Ureter (tissue), 1 donor: ENCODE results near the gene SEMA4B. TPM values are rescaled to one million over a fixed set of nuclear protein-coding genes. Genes with fewer than 3 reads are reported as not detected.
A peak's percentile ranks its signal among the peaks of the same experiment; 100 is the strongest.

Experiments
- DNase-seq: peaks from one replicate; pipeline ENCODE4 v3.0.0-alpha.2; 2020; ENCODE audit warnings: low spot score
- total RNA-seq: library from RNA; stranded (reverse); gene quantifications from one replicate; pipeline ENCODE4 v1.2.4, GENCODE V29; 2023
- donor health status: DM: yes; HTN: yes; CAD: no.

Gene SEMA4B
- total RNA-seq, 1 donor from 2014 or later, result 183 TPM

DNA sequence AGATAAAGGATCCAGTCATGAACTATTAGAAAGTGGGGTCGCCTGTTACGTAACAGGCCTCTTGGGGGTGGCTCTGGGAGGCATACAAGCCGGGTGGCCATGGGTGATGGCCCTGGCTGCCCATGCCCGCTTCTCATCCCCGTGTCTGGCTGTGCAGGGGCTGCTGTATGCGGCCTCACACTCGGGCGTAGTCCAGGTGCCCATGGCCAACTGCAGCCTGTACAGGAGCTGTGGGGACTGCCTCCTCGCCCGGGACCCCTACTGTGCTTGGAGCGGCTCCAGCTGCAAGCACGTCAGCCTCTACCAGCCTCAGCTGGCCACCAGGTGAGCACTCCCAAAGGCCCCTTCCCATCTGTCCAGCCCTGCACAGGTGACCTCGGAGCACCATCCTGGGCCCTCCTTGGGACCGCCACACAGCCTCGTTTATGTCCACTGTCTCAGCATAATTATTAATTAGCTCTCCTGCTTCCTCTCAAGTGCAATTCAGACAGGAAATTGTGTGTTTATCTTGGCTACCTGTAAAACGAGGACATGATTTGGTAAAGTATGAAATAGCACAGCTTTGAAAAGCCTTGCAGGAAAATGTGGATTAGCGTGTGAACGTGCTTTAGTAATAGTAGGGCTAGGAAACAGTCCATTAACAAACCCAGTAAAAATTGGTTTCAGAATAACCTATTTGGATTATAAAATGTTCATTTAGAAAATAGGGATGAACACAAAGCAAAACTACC, 24.5 kb downstream of the SEMA4B start:
- no peak for DNase-seq

DNA sequence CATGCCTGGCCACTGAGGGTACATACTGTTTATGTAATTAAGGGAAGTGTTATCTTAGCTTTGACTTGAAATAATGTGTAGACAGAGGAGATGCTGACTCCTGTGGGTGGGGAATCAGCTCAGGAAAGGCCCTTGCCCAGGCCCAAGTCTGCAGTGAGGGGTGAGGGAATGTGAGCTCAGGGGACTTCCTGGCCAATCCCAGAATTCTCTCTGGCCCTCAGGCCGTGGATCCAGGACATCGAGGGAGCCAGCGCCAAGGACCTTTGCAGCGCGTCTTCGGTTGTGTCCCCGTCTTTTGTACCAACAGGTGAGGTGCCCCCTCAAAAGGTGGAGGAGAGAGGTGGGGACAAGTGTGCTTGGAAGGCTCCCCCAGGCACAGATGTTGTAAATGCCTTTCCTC, 26.2 kb downstream of the SEMA4B start:
- DNase-seq, result no peak

DNA sequence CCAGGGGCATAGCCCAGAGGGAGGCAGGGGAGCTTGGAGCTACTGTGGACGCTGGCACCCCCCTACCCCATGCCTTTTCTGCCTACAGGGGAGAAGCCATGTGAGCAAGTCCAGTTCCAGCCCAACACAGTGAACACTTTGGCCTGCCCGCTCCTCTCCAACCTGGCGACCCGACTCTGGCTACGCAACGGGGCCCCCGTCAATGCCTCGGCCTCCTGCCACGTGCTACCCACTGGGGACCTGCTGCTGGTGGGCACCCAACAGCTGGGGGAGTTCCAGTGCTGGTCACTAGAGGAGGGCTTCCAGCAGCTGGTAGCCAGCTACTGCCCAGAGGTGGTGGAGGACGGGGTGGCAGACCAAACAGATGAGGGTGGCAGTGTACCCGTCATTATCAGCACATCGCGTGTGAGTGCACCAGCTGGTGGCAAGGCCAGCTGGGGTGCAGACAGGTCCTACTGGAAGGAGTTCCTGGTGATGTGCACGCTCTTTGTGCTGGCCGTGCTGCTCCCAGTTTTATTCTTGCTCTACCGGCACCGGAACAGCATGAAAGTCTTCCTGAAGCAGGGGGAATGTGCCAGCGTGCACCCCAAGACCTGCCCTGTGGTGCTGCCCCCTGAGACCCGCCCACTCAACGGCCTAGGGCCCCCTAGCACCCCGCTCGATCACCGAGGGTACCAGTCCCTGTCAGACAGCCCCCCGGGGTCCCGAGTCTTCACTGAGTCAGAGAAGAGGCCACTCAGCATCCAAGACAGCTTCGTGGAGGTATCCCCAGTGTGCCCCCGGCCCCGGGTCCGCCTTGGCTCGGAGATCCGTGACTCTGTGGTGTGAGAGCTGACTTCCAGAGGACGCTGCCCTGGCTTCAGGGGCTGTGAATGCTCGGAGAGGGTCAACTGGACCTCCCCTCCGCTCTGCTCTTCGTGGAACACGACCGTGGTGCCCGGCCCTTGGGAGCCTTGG, 27.0 kb downstream of the SEMA4B start:
- no peak for DNase-seq

DNA sequence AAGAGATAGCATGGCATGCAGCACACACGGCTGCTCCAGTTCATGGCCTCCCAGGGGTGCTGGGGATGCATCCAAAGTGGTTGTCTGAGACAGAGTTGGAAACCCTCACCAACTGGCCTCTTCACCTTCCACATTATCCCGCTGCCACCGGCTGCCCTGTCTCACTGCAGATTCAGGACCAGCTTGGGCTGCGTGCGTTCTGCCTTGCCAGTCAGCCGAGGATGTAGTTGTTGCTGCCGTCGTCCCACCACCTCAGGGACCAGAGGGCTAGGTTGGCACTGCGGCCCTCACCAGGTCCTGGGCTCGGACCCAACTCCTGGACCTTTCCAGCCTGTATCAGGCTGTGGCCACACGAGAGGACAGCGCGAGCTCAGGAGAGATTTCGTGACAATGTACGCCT, 27.8 kb downstream of the SEMA4B start:
- no peak for DNase-seq

DNA sequence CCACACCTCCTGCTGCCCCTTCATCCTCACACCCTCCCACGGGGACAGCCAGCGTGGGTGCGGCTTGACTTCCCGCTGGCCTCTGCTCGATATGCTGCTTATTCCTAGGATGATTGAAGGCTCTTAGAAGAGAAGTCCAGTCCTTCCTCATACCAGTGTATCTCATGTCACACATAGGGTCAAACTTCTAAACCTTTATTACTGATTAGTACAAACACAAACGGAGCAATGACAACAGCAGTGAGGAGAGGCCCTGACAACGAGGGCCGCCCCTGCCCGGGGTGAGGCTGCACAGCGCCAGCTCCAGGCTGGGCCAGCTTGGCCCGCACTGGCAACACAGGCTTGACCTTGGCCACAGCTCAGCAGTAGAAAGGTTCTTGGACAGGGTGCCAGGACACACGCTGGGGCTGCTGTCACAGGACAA, 29.0 kb downstream of the SEMA4B start:
- no peak for DNase-seq

DNA sequence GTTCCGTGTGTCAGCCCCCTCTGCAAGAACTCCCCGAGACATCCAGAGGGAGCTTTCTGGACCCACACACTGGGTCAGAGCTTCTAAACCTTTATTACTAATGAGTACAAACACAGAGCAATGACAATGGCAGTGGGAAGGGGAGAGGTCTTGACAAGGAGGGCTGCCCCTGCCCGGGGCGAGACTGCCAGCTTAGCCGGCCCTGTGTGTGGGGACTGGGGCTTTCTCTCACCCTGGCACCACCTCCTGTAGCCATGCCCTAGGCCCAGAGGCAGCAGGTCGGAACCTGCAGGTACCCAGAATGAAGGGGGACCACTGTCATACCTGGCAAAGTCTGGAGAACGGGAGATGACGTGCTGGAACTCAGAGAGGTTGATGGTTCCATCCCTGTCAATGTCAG, 29.5 kb downstream of the SEMA4B start:
- DNase-seq, result no peak

DNA sequence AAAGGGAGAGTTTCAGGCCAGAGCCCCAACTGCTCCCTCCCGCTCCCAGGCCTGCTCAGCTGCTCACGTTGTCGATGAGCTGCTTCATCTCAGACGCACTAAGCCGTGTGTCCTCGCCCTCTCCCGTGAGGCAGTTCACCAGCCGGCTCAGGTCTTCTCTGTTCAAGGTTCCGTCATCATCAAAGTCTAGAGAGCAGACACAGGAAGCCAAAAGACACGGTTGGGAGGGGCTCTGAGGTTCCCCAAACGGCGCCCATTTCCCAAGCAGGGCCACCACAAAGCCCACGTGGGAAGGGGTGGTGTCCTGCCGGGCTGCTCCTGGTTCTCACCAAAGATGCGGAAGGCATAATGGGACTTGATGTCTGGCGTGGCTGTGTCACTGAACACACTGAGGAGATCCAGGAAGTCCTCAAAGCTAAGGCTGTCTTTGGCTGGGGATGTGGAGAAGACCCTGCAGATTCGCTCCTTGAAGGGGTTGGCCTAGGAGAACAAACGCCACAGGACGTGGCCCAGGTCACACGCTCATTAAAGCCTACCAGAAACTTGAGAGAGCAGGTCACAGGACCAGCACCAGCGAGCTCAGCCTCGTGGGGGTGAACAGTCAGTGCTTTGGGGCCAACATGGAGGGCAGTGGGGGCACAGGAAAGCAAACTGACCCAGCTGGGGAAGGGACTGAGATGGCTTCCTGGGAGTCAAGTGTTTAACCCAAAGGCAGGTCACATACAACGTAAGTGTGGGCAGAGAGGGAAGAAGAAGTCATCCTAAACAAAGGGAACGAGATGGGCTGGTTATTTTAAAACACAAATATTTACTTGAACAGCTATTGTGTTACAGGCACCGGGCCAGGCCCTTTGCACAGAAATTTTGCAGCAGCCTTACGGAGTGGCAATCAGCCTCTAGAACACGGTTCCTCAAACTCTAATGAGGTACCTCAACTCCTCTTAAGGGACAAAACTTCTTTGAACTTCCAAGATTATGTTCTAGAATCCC, 30.2 kb downstream of the SEMA4B start:
- no peak for DNase-seq

DNA sequence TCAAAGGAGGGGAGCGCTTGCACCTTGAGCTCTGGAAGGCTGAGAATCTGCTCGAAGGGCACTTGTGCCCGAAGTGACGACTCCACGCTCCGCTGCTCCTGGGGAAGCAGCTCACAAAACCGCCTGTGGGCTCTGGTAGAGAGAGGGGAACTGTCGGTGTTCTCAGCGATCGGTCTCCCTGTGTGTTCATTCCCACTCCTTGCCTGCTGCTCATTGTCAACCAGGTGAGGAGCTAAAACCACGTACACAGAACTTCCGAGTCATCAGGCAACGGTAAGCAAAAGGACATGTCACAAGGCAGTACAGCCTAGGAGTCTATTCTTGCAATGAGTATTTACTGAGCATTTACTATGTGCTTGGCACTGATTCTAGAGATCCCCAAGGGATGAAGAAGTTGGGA, 31.1 kb downstream of the SEMA4B start:
- DNase-seq, result no peak

DNA sequence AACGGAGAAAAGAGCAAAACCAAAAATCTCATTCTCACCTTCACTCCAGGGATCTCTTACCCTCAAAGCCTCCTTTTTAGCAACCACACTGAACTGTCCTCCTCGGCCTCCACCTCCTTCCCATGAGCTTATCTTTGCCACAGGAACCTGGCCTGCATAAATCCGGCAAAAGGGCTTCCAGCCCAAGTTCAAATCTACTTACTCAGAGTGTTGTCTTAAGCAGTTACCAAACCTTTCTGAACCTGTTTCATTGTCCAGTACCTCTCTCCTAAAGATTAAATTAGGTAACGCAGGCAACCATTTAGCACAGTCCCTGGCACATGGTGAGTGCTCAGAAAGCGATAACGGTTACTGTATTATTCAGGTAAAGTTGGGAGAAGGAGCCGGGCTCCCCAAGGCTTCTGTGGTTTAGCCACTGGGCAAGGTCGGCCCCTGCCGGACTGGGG, 31.8 kb downstream of the SEMA4B start:
- DNase-seq, result no peak

DNA sequence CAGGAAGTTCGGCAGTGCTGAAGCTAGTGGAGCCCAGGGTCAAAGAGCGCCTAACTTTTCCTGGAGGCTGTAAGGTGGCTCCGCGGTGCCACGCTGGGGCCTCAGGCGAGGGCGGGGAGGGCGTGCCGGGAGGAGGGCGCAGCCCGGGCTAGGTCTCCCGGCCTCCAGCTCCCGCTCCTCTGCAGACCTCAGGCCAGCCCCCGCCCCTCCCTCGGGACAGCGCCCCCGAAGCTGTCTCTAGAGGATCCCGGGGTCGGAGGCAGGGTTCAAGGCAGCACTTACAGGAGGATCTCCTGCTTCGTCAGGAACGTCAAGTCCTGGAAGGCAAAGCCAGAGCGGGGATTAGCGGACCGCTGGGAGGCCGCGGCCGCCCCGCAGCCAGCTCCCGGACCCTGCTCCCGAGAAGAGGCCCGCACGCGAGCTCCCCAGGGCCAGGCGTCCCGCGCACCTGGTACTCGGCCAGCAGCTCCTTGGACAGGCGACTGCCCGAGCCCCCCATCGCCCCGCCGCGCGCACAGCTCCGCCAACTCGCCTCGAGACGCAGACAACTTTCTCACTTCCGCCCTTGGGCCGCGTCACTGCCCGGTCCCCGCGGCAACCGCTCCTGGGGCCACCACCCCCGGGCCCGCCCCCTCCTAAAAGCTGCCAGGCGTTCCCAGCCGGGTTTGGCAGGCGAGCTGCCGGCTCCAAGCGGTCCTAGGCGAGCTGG, 32.4 kb downstream of the SEMA4B start, which contains the start of gene CIB1:
Gene CIB1, minus strand, starts transcription at position 555 of the 709 bp plus-strand sequence. Its CDS starts 56 bp downstream, at position 499.
- DNase-seq, result peak; percentile 98

DNA sequence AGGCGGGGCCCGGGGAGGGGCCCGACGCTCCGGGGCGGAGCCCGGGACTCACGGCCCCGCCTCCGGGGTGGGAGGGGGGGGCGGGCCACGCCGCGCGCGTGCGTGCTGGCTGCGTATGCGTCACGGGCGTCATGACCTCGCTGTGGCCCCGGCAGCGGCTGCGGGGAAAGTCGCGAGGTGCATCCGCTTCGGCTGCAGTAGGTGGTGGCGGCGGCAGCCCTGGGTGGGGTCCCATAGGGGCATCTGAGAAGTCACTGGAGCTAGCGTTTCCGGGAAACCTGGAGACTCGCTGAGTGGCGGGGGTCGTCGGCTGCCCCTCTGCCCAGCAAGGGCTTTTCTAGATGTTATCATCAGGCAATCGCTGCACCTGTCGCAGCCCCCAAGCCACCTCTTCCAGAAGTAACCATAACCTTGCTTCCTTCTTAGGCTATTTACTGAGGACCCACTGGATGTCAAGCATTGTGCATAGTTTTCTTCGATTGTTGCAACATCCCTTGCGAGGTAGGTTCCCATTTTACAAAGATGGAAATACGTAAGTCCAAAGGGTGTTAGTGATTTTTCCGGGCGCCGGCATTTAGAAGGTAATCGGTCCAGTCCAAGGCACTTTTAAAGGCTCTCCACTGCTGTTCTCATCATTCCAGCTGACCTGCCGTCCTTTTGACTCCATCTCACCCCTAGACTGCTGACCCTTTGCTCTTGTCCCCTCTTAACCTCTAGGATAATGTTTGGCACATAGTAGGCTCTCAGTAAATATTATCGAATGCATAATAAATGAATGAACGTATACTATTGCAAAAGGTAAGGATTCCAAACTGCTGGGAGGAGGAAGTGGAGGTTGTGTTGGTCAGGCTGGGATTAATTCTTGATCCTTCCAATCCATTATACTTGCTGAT, 33.2 kb downstream of the SEMA4B start, which contains the start of gene GDPGP1:
Gene GDPGP1, plus strand, starts transcription at position 114 of the 893 bp plus-strand sequence. CDS start 6,700 bp downstream, outside the sequence.
- DNase-seq, result no peak

DNA sequence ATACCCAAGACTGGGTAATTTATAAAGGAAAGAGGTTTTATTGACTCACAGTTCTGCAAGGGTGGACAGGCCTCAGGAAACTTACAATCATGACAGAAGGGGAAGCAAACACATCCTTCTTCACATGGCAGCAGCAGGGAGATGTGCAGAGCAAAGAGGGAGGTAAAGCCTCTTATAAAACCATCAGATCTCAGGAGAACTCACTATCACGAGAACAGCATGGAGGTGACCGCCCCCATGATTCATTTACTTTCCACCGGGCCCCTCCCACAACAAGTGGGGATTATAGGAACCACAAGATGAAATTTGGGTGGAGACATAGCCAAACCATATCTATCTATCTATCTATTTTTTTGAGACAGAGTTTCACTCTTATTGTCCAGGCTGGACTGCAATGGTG, 38.2 kb downstream of the SEMA4B start:
- DNase-seq, result no peak

DNA sequence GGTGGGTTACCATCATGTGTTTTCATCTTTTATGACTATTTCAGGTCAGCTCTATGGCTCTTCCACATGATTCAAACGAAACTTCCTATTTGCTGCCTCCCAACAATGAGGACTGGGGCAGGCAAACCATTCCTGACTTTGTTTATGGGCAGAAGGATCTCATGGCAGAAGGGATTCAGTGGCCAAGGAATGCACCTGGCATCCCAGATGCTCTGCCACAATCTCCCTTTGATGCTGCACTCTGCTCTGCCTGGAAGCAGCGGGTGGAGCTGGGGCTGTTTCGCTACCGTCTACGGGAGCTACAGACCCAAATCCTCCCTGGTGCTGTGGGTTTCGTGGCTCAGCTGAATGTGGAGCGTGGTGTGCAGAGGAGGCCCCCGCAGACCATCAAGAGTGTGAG, 39.7 kb downstream of the SEMA4B start:
- no peak for DNase-seq

DNA sequence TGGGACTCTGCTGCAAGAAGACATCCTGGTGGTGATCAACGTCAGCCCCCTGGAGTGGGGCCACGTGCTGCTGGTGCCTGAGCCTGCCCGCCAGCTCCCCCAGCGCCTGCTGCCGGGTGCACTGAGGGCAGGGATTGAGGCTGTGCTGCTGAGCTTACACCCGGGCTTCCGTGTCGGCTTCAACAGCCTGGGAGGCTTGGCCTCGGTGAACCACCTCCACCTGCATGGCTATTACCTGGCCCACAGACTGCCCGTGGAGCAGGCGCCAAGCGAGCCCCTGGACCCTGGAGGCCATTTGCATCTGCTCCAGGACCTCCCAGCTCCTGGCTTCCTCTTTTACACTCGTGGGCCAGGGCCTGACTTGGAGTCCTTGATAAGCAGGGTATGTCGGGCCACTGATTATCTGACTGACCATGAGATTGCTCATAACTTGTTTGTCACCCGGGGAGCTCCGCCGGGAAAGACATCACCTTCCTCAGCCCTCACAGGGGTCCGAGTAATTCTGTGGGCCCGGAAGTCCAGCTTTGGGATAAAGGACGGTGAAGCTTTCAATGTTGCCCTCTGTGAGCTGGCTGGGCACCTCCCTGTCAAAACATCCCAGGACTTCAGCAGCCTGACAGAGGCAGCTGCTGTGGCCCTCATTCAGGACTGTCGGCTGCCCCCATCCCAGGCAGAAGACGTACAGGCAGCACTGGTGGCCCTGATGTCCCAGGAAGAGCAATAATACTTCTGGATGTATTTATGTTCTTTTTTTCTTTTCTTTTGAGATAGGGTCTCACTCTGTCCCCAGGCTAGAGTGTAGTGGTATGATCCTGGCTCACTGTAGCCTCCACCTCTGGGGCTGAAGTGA, 40.4 kb downstream of the SEMA4B start:
- DNase-seq, result no peak

DNA sequence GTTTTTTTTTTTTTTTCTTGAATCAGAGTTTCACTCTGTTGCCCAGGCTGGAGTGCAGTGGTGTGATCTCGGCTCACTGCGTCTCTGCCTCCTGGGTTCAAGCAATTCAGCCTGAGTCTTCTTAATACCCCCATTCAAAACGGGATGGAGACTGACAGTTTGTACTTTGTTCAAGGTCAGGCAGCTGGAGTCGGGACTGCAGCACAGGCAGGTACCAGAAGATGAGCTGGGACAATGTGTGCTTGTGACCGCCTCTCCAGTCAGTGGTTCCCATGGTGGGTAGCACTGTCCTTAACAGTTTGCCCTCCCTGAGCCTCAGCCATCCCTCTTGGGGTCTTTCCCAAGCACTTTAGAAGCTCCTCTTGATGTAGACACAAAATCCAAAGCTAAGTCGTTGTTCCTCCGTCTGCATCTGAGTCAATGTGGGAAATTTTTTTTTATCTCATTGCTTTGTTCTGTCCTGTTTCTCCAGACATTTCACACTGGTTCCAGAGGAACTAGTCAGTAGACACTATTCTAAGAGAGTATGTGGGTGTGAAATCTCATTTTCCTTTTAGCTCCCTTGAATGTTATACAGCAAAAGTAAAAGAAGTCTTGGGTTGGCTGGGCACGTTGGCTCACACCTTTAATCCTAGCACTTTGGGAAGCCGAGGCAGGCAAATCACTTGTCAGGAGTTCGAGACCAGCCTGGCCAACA, 43.0 kb downstream of the SEMA4B start:
- no peak for DNase-seq

DNA sequence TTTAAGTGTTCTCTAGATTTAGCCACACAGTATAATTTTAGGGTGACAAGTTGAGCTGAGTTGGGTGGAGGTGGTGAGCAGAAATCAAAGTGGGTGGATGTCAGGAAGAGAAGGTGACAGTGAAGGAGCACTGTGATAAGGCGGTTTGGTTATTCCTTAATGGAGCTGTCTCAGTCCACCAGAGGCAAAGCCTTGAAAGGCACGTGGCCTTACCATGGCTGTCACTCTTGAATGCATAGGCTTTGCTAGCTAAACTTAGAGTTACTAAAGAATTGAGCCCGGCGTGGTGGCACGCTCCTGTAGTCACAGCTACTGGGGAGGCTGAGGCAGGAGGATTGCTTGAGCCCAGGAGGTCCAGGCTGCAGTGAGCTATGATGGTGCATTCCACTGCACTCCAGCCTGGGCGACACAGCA, 47.7 kb downstream of the SEMA4B start:
- no peak for DNase-seq

DNA sequence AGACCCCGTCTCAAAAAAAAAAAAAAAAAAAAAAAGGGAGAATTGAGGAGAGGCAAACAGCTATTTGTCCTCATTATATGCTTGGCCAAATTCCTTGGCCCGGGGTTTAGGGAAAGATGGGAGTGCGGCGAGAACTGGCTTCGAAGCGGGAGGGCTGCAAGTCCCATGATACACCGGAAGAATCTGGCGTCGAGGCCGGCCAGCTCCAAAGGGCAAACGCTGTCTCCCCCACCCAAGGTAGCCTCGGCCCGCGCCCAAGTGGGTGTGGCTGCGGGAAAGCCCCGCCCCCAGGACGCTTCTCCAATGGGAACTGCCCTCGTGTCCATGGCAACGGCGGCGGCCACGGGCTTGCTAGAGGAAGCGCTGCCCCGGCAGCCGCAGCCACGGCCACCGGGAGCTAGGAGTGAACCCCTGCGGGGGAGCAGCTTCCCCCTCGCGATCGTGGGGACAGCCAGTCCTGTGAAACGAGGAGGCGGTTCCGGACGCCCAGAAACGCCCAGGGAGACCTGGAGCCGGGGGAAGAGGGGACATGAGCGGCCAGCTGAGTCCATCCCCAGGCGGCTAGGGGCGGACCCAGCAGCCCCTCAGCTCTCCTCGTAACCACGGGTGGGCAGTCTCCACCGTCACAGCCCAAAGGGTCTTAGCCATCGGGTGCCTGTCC, 48.2 kb downstream of the SEMA4B start, which contains the start of gene TTLL13:
Gene TTLL13, plus strand, starts transcription at position 354 of the 661 bp plus-strand sequence. CDS start 1,075 bp downstream, outside the sequence.
- peak; percentile 95 for DNase-seq
